Hepatocyte (in vitro differentiated cells): ENCODE data around the gene PBLD. TPM values are rescaled to one million over a fixed set of nuclear protein-coding genes. Genes with fewer than 3 reads are reported as not detected.

Source experiments
- DNase-seq: peaks from one replicate; pipeline ENCODE4 v3.0.0-alpha.2; 2016; ENCODE audit warnings: low spot score
- H2AFZ ChIP-seq: fragments of 200-600 bp; sonication (generic); 2 replicates; pipeline ENCODE4 v1.6.0; 2016; ENCODE audit warnings: antibody characterized with exemption, mild to moderate bottlenecking
- H3K27ac ChIP-seq: fragments of 200-600 bp; sonication (generic); 2 replicates; pipeline ENCODE4 v1.5.1; 2016; ENCODE audit warnings: mild to moderate bottlenecking
- H3K27me3 ChIP-seq: fragments of 200-600 bp; sonication (generic); 2 replicates; pipeline ENCODE4 v1.6.1; 2016
- H3K36me3 ChIP-seq: fragments of 200-600 bp; sonication (generic); replicated peaks from 2 replicates; pipeline ENCODE4 v1.5.1; 2016; ENCODE audit warnings: low read depth; ENCODE audit not compliant: insufficient read depth
- H3K4me1 ChIP-seq: fragments of 200-600 bp; sonication (generic); 2 replicates; pipeline ENCODE4 v1.5.1; 2016; ENCODE audit warnings: mild to moderate bottlenecking, moderate library complexity; ENCODE audit not compliant: insufficient read depth
- H3K4me2 ChIP-seq: fragments of 200-600 bp; sonication (generic); 2 replicates; pipeline ENCODE4 v1.6.0; 2016
- H3K4me3 ChIP-seq: fragments of 200-600 bp; sonication (generic); 2 replicates; pipeline ENCODE4 v1.5.1; 2016; ENCODE audit warnings: mild to moderate bottlenecking
- H3K79me2 ChIP-seq: fragments of 200-600 bp; sonication (generic); 2 replicates; pipeline ENCODE4 v1.6.0; 2017; ENCODE audit warnings: mild to moderate bottlenecking
- H3K9me2 ChIP-seq: fragments of 200-600 bp; sonication (generic); replicated peaks from 2 replicates; pipeline ENCODE4 v1.6.0; 2017; ENCODE audit warnings: mild to moderate bottlenecking; ENCODE audit not compliant: insufficient read depth
- H3K9me3 ChIP-seq: fragments of 200-600 bp; sonication (generic); 2 replicates; pipeline ENCODE4 v1.5.1; 2016; ENCODE audit warnings: low read depth, mild to moderate bottlenecking
- H4K20me1 ChIP-seq: fragments of 200-600 bp; sonication (generic); 2 replicates; pipeline ENCODE4 v1.6.0; 2016; ENCODE audit warnings: mild to moderate bottlenecking; ENCODE audit not compliant: insufficient read depth, poor library complexity, severe bottlenecking
- CTCF ChIP-seq: fragments of 200-600 bp; sonication (generic); IDR thresholded peaks from 2 replicates; pipeline ENCODE4 v1.5.1; 2016; ENCODE audit warnings: antibody characterized with exemption, mild to moderate bottlenecking; ENCODE audit not compliant: poor library complexity
- EZH2 ChIP-seq: fragments of 200-600 bp; sonication (generic); IDR thresholded peaks from 2 replicates; pipeline ENCODE4 v1.6.1; 2016; ENCODE audit warnings: antibody characterized with exemption, mild to moderate bottlenecking, borderline replicate concordance
- EZH2phosphoT487 ChIP-seq: fragments of 200-600 bp; sonication (generic); IDR thresholded peaks from one replicate; pipeline ENCODE4 v1.6.1; 2018; ENCODE audit warnings: antibody characterized with exemption, mild to moderate bottlenecking, low read depth, moderate library complexity; ENCODE audit not compliant: unreplicated experiment, severe bottlenecking
- WGBS: methylation state at CpG from one replicate; pipeline ENCODE4 v1.1.6; 2016; ENCODE audit warnings: low lambda C conversion rate; ENCODE audit errors: missing lambda C conversion rate; 5-methylcytosine and 5-hydroxymethylcytosine counted together
- polyA plus RNA-seq: library from polyadenylated mRNA; unstranded; fragments of >200 nt; fragmentation: Nextera tagmentation; extraction: Ambion mirVana; gene quantifications from 2 replicates; pipeline ENCODE4 v1.2.1, GENCODE V29; 2016
- total RNA-seq: library from RNA; depleted of rRNA; stranded (reverse); fragments of >200 nt; gene quantifications from 2 replicates; pipeline ENCODE4 v1.2.3, GENCODE V29; 2014

PBLD gene
- total and polyA plus RNA-seq, 2 experiments from 2014 or later, result 26.1 to 42.2 TPM

- Histone ChIP-seq H3K4me1 (peaks cover 5% of the 10 kb centered on the region), H3K4me2 (no peak overlapping the region), H3K27ac (no peak overlapping the region), H3K4me3 (no peak overlapping the region), H4K20me1 (no peaks in the 10 kb centered on the region), H3K9me2 (no peaks in the 10 kb centered on the region), H3K9me3 (no peaks in the 10 kb centered on the region), H3K79me2 (peaks cover 35% of the 10 kb centered on the region), H3K36me3 (no peaks in the 10 kb centered on the region), H3K27me3 (no peaks in the 10 kb centered on the region), H2AFZ (no peak overlapping the region)
- 53% methylated on average over 6 of the region's 6 CpGs for WGBS
- peak; percentile 61 for DNase-seq
- no peak for TF ChIP-seq EZH2phosphoT487
- no peak for TF ChIP-seq EZH2
- peak; percentile 65 for TF ChIP-seq CTCF
Measured at GRCh38 chr10:68301790-68302502, 30.8 kb downstream of the PBLD start.

GRCh38 chr10:68301301-68301700 lies 31.4 kb downstream of the PBLD start:
- no peaks in the 10 kb centered on the region for H3K27me3 ChIP-seq
- no peaks in the 10 kb centered on the region for H3K9me2 ChIP-seq
- TF ChIP-seq EZH2, result no peak
- TF ChIP-seq EZH2phosphoT487, result no peak
- no peak for TF ChIP-seq CTCF
- peaks cover 35% of the 10 kb centered on the region for H3K79me2 ChIP-seq
- H3K4me1 ChIP-seq, result peaks cover 10% of the 10 kb centered on the region
- DNase-seq, result no peak
- WGBS, result 94% methylated on average over 3 of the region's 3 CpGs
- H3K9me3 ChIP-seq, result no peaks in the 10 kb centered on the region
- H4K20me1 ChIP-seq, result no peaks in the 10 kb centered on the region
- H3K4me2 ChIP-seq, result no peak overlapping the region
- no peak overlapping the region for H3K4me3 ChIP-seq
- H3K27ac ChIP-seq, result no peak overlapping the region
- H2AFZ ChIP-seq, result no peak overlapping the region
- H3K36me3 ChIP-seq, result no peaks in the 10 kb centered on the region

GRCh38 chr10:68296843-68297663 lies 35.7 kb downstream of the PBLD start:
- DNase-seq, result no peak
- H4K20me1 ChIP-seq, result no peaks in the 10 kb centered on the region
- TF ChIP-seq CTCF (no peak), EZH2 (no peak), EZH2phosphoT487 (no peak)
- peaks cover 10% of the 10 kb centered on the region for H3K4me1 ChIP-seq
- H3K79me2 ChIP-seq, result peaks cover 25% of the 10 kb centered on the region
- peak overlapping the region; percentile 34 for H3K27ac ChIP-seq
- H3K9me3 ChIP-seq, result no peaks in the 10 kb centered on the region
- 53% methylated on average over 9 of the region's 9 CpGs for WGBS
- no peak overlapping the region for H2AFZ ChIP-seq
- no peaks in the 10 kb centered on the region for H3K36me3 ChIP-seq
- H3K27me3 ChIP-seq, result no peaks in the 10 kb centered on the region
- no peaks in the 10 kb centered on the region for H3K9me2 ChIP-seq
- no peak overlapping the region for H3K4me3 ChIP-seq
- H3K4me2 ChIP-seq, result no peak overlapping the region
